Osteoblast (primary cell): ENCODE results near the gene DDX60. TPM values are rescaled to one million over a fixed set of nuclear protein-coding genes. Genes with fewer than 3 reads are reported as not detected.

ENCODE experiments used
- DNase-seq: peaks from one replicate; pipeline ENCODE4 v3.0.0; 2011; ENCODE audit warnings: low spot score, mixed read lengths; ENCODE audit not compliant: insufficient read length; ENCODE audit errors: missing footprints
- H2AFZ ChIP-seq: 2 replicates; pipeline ENCODE4 v1.6.0; 2011; ENCODE audit warnings: mild to moderate bottlenecking, low read length
- H3K27ac ChIP-seq: 2 replicates; pipeline ENCODE4 v1.5.1; 2011; ENCODE audit warnings: mild to moderate bottlenecking, low read depth, low read length, moderate library complexity
- H3K27me3 ChIP-seq: 2 replicates; pipeline ENCODE4 v1.6.0; 2012; ENCODE audit warnings: mild to moderate bottlenecking, control low read depth, inconsistent platforms, low read length, moderate library complexity; ENCODE audit not compliant: insufficient read depth
- H3K36me3 ChIP-seq: 2 replicates; pipeline ENCODE4 v1.5.1; 2011; ENCODE audit warnings: mild to moderate bottlenecking, low read length, control low read depth, moderate library complexity; ENCODE audit not compliant: insufficient read depth
- H3K4me1 ChIP-seq: 2 replicates; pipeline ENCODE4 v1.5.1; 2011; ENCODE audit warnings: mild to moderate bottlenecking, low read length, control low read depth, moderate library complexity; ENCODE audit not compliant: insufficient read depth
- H3K4me2 ChIP-seq: 2 replicates; pipeline ENCODE4 v1.6.0; 2011; ENCODE audit warnings: mild to moderate bottlenecking, low read length; ENCODE audit not compliant: insufficient read depth
- H3K4me3 ChIP-seq: fragments of 200-600 bp; sonication (generic); 3 replicates; pipeline ENCODE4 v1.5.1; 2012; ENCODE audit warnings: mild to moderate bottlenecking, low read length, inconsistent platforms; ENCODE audit not compliant: insufficient read depth
- H3K79me2 ChIP-seq: 2 replicates; pipeline ENCODE4 v1.6.0; 2012; ENCODE audit warnings: mild to moderate bottlenecking, low read length, control low read depth, inconsistent platforms; ENCODE audit not compliant: insufficient read depth
- H3K9me3 ChIP-seq: 2 replicates; pipeline ENCODE4 v1.5.1; 2011; ENCODE audit warnings: low read depth, low read length, control low read depth
- H4K20me1 ChIP-seq: 2 replicates; pipeline ENCODE4 v1.6.0; 2012; ENCODE audit warnings: mild to moderate bottlenecking, low read length, control low read depth; ENCODE audit not compliant: insufficient read depth
- total RNA-seq: library from RNA; depleted of rRNA; stranded (reverse); fragments of >200 nt; gene quantifications from 2 replicates; pipeline ENCODE4 v1.2.3, GENCODE V29; 2012
- TF ChIP-seq, protein P1 (sequence below): IDR thresholded peaks from 2 replicates; pipeline ENCODE4 v1.5.1; 2011; ENCODE audit warnings: mild to moderate bottlenecking, low read depth, low read length, moderate library complexity; ENCODE audit errors: extremely low read depth

Gene DDX60
- total RNA-seq, 1 donor, result 19.5 TPM

- no peak overlapping the region for H3K27ac ChIP-seq
- H3K4me2 ChIP-seq, result peak overlapping the region; percentile 20
- DNase-seq, result no peak
- peak overlapping the region; percentile 30 for H2AFZ ChIP-seq
- no peaks in the 10 kb centered on the region for H3K79me2 ChIP-seq
- no peaks in the 10 kb centered on the region for H3K4me1 ChIP-seq
- H3K9me3 ChIP-seq, result no peaks in the 10 kb centered on the region
- H3K4me3 ChIP-seq, result no peak overlapping the region
- no peaks in the 10 kb centered on the region for H4K20me1 ChIP-seq
- TF ChIP-seq, protein P1, sequence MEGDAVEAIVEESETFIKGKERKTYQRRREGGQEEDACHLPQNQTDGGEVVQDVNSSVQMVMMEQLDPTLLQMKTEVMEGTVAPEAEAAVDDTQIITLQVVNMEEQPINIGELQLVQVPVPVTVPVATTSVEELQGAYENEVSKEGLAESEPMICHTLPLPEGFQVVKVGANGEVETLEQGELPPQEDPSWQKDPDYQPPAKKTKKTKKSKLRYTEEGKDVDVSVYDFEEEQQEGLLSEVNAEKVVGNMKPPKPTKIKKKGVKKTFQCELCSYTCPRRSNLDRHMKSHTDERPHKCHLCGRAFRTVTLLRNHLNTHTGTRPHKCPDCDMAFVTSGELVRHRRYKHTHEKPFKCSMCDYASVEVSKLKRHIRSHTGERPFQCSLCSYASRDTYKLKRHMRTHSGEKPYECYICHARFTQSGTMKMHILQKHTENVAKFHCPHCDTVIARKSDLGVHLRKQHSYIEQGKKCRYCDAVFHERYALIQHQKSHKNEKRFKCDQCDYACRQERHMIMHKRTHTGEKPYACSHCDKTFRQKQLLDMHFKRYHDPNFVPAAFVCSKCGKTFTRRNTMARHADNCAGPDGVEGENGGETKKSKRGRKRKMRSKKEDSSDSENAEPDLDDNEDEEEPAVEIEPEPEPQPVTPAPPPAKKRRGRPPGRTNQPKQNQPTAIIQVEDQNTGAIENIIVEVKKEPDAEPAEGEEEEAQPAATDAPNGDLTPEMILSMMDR, result no peak
- H3K36me3 ChIP-seq, result no peaks in the 10 kb centered on the region
- H3K27me3 ChIP-seq, result no peaks in the 10 kb centered on the region
Observed at GRCh38 chr4:168167714-168168284, 150.8 kb downstream of the DDX60 start.

Other genes starting within 250 kb of the DDX60 start
- gene ANXA10, start 226.2 kb downstream of the DDX60 start, total RNA-seq, result 1.1 and 1.2 TPM in 2 replicates
- gene DDX60L, start 161.7 kb upstream of the DDX60 start, total RNA-seq, result 25.0 and 31.1 TPM in 2 replicates
- gene PALLD, start 178.3 kb upstream of the DDX60 start, total RNA-seq, result 244 and 254 TPM in 2 replicates